A549 (cell line): ENCODE results near the gene EXT2.

ENCODE experiments used
- HOXA7 ChIP-seq: fragments of 250-450 bp; sonication (Bioruptor Pico); IDR thresholded peaks from 2 replicates; pipeline ENCODE4 v1.5.0; 2020; ENCODE audit warnings: mild to moderate bottlenecking, moderate library complexity
- MYC ChIP-seq: IDR thresholded peaks from 2 replicates; pipeline ENCODE4 v1.6.1; 2012; ENCODE audit warnings: mild to moderate bottlenecking, inconsistent platforms, low read length, improper control_type of control experiment, borderline replicate concordance
- NR3C1 ChIP-seq: fragments of >200 bp; sonication (Bioruptor Twin); formaldehyde crosslinking; IDR thresholded peaks from 3 replicates; pipeline ENCODE4 v1.6.1; 2017
- POLR2A ChIP-seq: IDR thresholded peaks from 2 replicates; pipeline ENCODE4 v1.6.1; 2012; ENCODE audit warnings: mild to moderate bottlenecking, low read length
- RAD21 ChIP-seq, 2 experiments: fragments of >200 bp in 1 of 2; sonication (Bioruptor Twin) in 1 of 2; formaldehyde crosslinking in 1 of 2; IDR thresholded peaks in 1 of 2; conservative IDR thresholded peaks in 1 of 2; 2 replicates in 1 of 2; 3 replicates in 1 of 2; pipeline ENCODE4 v1.6.1; 2012 to 2018; ENCODE audit warnings: inconsistent platforms in 1 of 2
- RARB ChIP-seq: fragments of 250-450 bp; sonication (Bioruptor Pico); IDR thresholded peaks from 2 replicates; pipeline ENCODE4 v1.8.0; 2021; ENCODE audit warnings: mild to moderate bottlenecking, moderate library complexity
- RNF2 ChIP-seq: fragments of 200-600 bp; sonication (generic); IDR thresholded peaks from 2 replicates; pipeline ENCODE4 v1.6.1; 2016; ENCODE audit warnings: low read depth, mild to moderate bottlenecking, antibody characterized with exemption, moderate library complexity, borderline replicate concordance
- SREBF2 ChIP-seq: fragments of 450-650 bp; IDR thresholded peaks from 2 replicates; pipeline ENCODE4 v1.6.1; 2014; ENCODE audit warnings: mild to moderate bottlenecking, moderate library complexity
- USF2 ChIP-seq: fragments of 450-650 bp; IDR thresholded peaks from 2 replicates; pipeline ENCODE4 v1.6.1; 2014; ENCODE audit warnings: antibody characterized with exemption
- TF ChIP-seq, protein P1 (sequence below): fragments of >200 bp; sonication (Bioruptor Twin); formaldehyde crosslinking; IDR thresholded peaks from 3 replicates; pipeline ENCODE4 v1.5.1; 2016
- TF ChIP-seq, protein P2 (sequence below): fragments of 200-600 bp; sonication (generic); IDR thresholded peaks from 2 replicates; pipeline ENCODE4 v1.6.1; 2016; ENCODE audit warnings: antibody characterized with exemption, mild to moderate bottlenecking, moderate library complexity
- TF ChIP-seq, protein P3 (sequence below): fragments of 150-350 bp; IDR thresholded peaks from 2 replicates; pipeline ENCODE4 v1.6.1; 2014; ENCODE audit warnings: low read depth, mild to moderate bottlenecking, low read length

DNA sequence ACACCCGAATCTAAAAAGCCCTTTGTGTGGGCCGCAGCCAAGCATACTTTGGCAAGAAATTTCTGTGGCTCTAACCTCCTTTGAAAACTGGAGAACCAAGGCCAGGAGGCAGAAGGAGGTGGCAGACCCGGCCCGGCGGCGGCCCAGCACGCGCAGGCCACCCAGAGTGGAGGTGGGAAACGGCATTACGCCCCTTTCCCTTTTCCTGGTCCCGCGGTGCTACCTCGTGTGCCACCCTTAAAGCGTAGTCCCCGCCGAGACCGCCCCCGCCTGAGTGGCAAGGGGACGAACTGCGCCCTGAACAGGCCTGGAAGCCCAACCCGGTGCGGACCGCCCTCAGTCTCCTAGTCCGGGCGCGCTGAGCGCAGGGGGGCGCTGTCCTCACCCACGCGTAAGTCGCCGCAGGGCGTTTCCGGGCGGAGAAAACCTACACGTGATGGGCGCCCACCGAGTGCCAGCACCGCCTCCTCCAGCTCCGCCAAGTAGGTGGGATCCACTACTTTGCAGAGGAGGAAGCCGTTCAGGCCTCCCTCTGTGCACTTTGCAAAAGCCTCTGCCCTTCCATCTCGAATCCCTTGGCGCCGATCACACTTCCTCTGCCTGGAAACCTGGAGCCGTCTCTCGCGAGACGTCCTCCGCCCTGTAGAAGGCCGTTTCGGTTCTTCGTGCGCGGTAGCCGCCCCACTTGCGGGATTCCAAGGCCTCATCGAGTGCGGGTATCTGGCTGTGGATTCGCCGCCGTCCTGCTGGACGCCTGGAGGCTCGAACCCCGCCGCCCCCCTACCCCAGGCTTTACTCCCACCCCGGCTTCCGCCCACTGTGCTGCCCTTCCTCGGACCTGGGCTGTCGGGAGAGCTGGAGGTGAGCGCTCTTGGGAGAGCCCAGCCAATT, 29.4 kb upstream of the EXT2 start, which contains the start of gene ACCS:
- TF ChIP-seq POLR2A = peak; percentile 70
- TF ChIP-seq, protein P1, sequence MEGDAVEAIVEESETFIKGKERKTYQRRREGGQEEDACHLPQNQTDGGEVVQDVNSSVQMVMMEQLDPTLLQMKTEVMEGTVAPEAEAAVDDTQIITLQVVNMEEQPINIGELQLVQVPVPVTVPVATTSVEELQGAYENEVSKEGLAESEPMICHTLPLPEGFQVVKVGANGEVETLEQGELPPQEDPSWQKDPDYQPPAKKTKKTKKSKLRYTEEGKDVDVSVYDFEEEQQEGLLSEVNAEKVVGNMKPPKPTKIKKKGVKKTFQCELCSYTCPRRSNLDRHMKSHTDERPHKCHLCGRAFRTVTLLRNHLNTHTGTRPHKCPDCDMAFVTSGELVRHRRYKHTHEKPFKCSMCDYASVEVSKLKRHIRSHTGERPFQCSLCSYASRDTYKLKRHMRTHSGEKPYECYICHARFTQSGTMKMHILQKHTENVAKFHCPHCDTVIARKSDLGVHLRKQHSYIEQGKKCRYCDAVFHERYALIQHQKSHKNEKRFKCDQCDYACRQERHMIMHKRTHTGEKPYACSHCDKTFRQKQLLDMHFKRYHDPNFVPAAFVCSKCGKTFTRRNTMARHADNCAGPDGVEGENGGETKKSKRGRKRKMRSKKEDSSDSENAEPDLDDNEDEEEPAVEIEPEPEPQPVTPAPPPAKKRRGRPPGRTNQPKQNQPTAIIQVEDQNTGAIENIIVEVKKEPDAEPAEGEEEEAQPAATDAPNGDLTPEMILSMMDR = peak; percentile 67
- TF ChIP-seq RNF2 = no peak; the same call in 1 of the 2 replicates
- TF ChIP-seq, protein P2, sequence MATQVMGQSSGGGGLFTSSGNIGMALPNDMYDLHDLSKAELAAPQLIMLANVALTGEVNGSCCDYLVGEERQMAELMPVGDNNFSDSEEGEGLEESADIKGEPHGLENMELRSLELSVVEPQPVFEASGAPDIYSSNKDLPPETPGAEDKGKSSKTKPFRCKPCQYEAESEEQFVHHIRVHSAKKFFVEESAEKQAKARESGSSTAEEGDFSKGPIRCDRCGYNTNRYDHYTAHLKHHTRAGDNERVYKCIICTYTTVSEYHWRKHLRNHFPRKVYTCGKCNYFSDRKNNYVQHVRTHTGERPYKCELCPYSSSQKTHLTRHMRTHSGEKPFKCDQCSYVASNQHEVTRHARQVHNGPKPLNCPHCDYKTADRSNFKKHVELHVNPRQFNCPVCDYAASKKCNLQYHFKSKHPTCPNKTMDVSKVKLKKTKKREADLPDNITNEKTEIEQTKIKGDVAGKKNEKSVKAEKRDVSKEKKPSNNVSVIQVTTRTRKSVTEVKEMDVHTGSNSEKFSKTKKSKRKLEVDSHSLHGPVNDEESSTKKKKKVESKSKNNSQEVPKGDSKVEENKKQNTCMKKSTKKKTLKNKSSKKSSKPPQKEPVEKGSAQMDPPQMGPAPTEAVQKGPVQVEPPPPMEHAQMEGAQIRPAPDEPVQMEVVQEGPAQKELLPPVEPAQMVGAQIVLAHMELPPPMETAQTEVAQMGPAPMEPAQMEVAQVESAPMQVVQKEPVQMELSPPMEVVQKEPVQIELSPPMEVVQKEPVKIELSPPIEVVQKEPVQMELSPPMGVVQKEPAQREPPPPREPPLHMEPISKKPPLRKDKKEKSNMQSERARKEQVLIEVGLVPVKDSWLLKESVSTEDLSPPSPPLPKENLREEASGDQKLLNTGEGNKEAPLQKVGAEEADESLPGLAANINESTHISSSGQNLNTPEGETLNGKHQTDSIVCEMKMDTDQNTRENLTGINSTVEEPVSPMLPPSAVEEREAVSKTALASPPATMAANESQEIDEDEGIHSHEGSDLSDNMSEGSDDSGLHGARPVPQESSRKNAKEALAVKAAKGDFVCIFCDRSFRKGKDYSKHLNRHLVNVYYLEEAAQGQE = peak; percentile 90
- TF ChIP-seq RAD21 (conservative IDR thresholded peaks at IDR 0.05 in 1 of 2, IDR thresholded peaks at IDR 0.05 in 1 of 2) = peak in 1 of 2 experiments; percentile 23; a peak in 2 of 5 replicates
- TF ChIP-seq USF2 = peak; percentile 87
- TF ChIP-seq RARB (CRISPR knock-in tag) = no peak
- no peak for TF ChIP-seq HOXA7 (CRISPR knock-in tag)
- TF ChIP-seq SREBF2 = no peak
- peak; percentile 77; the same call in 1 of the 2 replicates for TF ChIP-seq MYC
- no peak for TF ChIP-seq NR3C1
- TF ChIP-seq, protein P3, sequence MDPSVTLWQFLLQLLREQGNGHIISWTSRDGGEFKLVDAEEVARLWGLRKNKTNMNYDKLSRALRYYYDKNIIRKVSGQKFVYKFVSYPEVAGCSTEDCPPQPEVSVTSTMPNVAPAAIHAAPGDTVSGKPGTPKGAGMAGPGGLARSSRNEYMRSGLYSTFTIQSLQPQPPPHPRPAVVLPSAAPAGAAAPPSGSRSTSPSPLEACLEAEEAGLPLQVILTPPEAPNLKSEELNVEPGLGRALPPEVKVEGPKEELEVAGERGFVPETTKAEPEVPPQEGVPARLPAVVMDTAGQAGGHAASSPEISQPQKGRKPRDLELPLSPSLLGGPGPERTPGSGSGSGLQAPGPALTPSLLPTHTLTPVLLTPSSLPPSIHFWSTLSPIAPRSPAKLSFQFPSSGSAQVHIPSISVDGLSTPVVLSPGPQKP = no peak
